Muscle layer of colon (tissue), 2 donors: Measurements from ENCODE around the gene PTGER3.
"Not testable (repeated sequence)": the region's sequence is repeated elsewhere in the genome, so short reads cannot be mapped to it uniquely, and the experiment has no call there.

Source experiments
- H3K27ac ChIP-seq: one replicate; pipeline ENCODE4 v1.7.0; 2013; ENCODE audit warnings: low read depth, mild to moderate bottlenecking, low read length, moderate library complexity
- H3K27me3 ChIP-seq, 2 donors: one replicate each; pipeline ENCODE4 v1.7.0; 2013; ENCODE audit warnings: low read length in 2 of 2, mild to moderate bottlenecking in 2 of 2; ENCODE audit not compliant: insufficient read depth in 2 of 2, control insufficient read depth in 1 of 2
- H3K36me3 ChIP-seq: one replicate; pipeline ENCODE4 v1.7.0; 2013; ENCODE audit warnings: mild to moderate bottlenecking, low read length; ENCODE audit not compliant: insufficient read depth
- H3K4me1 ChIP-seq: one replicate; pipeline ENCODE4 v1.7.0; 2013; ENCODE audit warnings: mild to moderate bottlenecking, low read length; ENCODE audit not compliant: insufficient read depth
- H3K4me3 ChIP-seq, 2 donors: one replicate each; pipeline ENCODE4 v1.7.0; 2013; ENCODE audit warnings: low read length in 2 of 2, low read depth in 1 of 2, mild to moderate bottlenecking in 1 of 2, moderate library complexity in 1 of 2
- H3K9ac ChIP-seq: one replicate; pipeline ENCODE4 v1.7.0; 2013; ENCODE audit warnings: low read length
- H3K9me3 ChIP-seq: one replicate; pipeline ENCODE4 v1.7.0; 2013; ENCODE audit warnings: mild to moderate bottlenecking, low read length
- donor health status: abdominal sarcoma.
- donor health status: Adenocarcinoma of cecum.

Gene PTGER3

DNA sequence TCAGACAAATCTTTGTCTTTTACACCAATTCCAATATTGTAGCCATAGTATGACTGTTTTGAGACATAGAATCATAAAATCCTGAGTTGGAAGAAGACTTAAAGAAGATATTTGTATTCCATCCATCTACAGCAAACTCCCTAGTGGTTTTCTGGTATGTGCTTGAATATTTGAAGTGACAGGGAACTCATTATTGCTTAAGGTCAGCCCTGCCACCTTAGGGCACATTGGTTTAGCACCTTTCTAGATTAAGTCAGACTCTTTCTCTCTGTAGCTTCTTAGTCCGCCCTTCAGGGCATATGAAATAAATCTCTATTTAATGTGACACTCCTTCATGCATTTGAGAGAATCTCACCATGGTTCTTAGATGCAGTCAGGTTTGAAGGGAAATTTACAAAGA, 49.8 kb downstream of the PTGER3 start:
- Histone ChIP-seq H3K4me3 (no peak overlapping the region), H3K27ac (no peak overlapping the region), H3K36me3 (no peaks in the 10 kb centered on the region), H3K9ac (no peak overlapping the region), H3K4me1 (no peaks in the 10 kb centered on the region), H3K9me3 (no peaks in the 10 kb centered on the region), H3K27me3 (no peaks in the 10 kb centered on the region)

GRCh38 chr1:70994753-70995268, 52.8 kb downstream of the PTGER3 start:
- no peak overlapping the region for H3K27ac ChIP-seq
- no peak overlapping the region for H3K4me3 ChIP-seq
- H3K4me1 ChIP-seq, result no peaks in the 10 kb centered on the region
- no peaks in the 10 kb centered on the region for H3K36me3 ChIP-seq
- H3K9me3 ChIP-seq, result no peaks in the 10 kb centered on the region
- no peak overlapping the region for H3K9ac ChIP-seq
- no peaks in the 10 kb centered on the region for H3K27me3 ChIP-seq

DNA sequence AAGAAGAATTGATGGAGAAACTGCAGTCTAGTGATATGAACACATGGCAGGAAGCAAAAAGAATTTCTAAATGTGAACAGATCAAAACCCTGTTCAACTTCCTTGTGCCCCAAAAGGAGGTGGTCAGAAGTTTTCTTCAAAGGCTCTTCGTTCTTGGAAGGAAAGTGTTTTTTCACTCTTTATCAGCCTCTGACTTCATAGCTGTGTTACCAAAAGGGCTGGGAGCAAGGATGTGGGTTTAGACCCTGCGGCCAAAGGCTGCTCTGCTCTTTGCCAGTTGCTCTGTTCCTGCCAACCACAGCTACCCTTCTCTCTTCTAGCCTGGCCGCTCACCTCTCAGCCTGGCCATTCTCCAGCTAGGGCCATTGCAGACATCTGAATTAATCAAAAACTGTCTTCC, 53.8 kb downstream of the PTGER3 start:
- no peak overlapping the region for H3K9ac ChIP-seq
- no peak overlapping the region for H3K27ac ChIP-seq
- no peaks in the 10 kb centered on the region for H3K27me3 ChIP-seq
- no peak overlapping the region for H3K4me3 ChIP-seq
- H3K36me3 ChIP-seq, result no peaks in the 10 kb centered on the region
- no peaks in the 10 kb centered on the region for H3K9me3 ChIP-seq
- H3K4me1 ChIP-seq, result no peaks in the 10 kb centered on the region

DNA sequence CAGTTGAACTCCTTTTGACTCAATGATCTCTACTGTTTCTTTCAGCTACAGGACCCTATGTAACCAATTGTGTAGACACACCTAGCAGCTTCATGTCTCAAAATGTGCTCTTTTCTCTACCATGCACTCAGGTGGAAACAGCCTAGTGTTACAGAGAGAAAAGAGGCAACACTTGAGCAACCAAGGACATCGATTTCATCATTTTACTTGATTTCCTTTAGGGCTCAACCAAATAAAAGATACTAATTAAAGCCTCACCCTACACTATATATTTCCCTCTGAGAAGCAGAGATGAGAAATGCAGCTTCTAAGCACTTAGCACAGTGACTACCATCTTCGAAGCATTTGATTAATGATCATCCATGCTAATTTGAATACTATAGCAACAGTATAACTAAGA, 55.1 kb downstream of the PTGER3 start:
- Histone ChIP-seq H3K9me3 (no peaks in the 10 kb centered on the region), H3K27me3 (no peaks in the 10 kb centered on the region), H3K27ac (no peak overlapping the region), H3K9ac (no peak overlapping the region), H3K36me3 (no peaks in the 10 kb centered on the region), H3K4me3 (no peak overlapping the region), H3K4me1 (no peaks in the 10 kb centered on the region)

DNA sequence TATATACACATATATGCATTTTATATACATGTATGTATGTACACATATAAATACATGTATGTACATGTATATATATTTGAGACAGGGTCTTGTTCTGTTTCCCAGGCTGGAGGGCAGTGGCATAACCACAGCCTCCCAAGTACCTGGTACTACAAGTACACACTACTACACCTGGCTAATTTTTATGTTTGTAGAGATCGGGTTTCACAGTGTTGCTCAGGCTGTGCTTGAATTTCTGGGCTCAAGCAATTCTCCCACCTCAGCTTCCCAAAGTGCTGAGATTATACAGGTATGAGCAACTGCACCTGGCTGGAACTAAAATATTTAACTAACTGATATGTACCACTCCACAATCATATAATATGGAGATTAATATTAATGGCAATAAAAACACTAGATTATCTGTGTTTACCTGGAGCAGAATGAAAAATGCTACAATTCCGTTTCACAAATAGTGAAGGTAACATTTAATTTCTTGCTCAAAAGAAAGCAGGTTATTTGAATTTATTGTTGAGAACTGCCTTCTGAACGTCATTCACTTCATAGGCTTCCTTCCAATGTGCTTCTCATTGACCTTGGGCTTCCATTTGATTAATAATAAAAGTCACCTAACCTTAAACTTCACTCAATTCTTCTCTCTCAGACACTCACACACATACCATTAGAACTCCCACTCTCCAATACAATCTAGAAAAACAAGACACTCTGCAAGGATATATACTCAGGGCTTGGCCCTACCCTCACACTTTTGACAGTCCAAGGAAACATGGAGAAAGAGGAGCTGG, 57.0 kb downstream of the PTGER3 start:
- H3K27me3 ChIP-seq, result no peaks in the 10 kb centered on the region
- no peak overlapping the region for H3K4me3 ChIP-seq
- H3K4me1 ChIP-seq, result no peaks in the 10 kb centered on the region
- H3K9me3 ChIP-seq, result no peaks in the 10 kb centered on the region
- H3K36me3 ChIP-seq, result no peaks in the 10 kb centered on the region
- H3K27ac ChIP-seq, result no peak overlapping the region
- no peak overlapping the region for H3K9ac ChIP-seq

- no peaks in the 10 kb centered on the region for H3K4me1 ChIP-seq
- H3K27ac ChIP-seq, result no peak overlapping the region
- no peaks in the 10 kb centered on the region for H3K9me3 ChIP-seq
- no peak overlapping the region for H3K9ac ChIP-seq
- H3K36me3 ChIP-seq, result no peaks in the 10 kb centered on the region
- no peaks in the 10 kb centered on the region for H3K27me3 ChIP-seq
- H3K4me3 ChIP-seq, result no peak overlapping the region
These were observed 60.1 kb downstream of the PTGER3 start for GRCh38 chr1:70987497-70987896.

- H3K9me3 ChIP-seq, H3K36me3 ChIP-seq, H3K4me1 ChIP-seq, H3K27ac ChIP-seq, H3K4me3 ChIP-seq, H3K27me3 ChIP-seq, H3K9ac ChIP-seq: not testable (repeated sequence)
These were observed 61.8 kb downstream of the PTGER3 start for GRCh38 chr1:70985776-70986225.

DNA sequence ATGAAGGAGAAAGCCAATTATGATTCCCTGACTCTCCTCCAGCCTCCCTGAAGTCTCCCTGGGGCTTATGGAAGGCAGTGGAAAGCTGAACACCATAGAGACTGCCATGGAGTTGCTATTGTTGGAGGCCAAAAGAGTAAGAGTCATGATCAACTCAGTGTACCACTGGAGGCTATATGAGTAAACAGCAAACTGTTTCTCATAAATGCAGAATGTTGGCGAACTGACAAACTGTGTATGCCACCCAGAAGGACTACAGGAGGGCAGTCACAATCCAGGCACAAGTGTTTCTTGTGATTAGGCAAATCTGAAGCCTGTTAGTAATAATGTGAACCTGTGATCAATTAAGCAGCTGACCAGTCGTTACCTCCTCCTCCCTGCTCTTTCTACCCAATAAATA, 62.3 kb downstream of the PTGER3 start:
- H3K9ac ChIP-seq, H3K4me3 ChIP-seq, H3K27me3 ChIP-seq, H3K9me3 ChIP-seq, H3K4me1 ChIP-seq, H3K27ac ChIP-seq, H3K36me3 ChIP-seq: not testable (repeated sequence)

DNA sequence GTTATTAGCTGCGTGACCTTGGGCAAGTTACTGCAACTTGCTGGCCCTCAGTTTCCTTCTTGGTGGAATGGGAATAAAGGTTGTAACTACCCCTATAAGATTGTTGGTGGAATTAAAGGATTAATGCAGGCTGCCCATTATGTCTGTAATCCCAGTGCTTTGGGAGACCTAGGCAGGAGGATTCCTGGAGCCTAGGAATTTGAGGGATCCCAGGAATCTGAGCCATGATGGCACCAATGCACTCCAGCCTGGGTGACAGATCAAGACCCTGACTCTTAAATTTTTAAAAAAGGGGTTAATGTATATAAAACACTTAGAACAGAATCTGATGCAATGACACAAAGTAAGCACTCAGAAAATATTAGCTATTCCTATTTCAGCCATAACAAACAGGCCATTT, 67.3 kb downstream of the PTGER3 start:
- Histone ChIP-seq H3K4me1 (peaks cover 4% of the 10 kb centered on the region), H3K27me3 (no peaks in the 10 kb centered on the region), H3K36me3 (no peaks in the 10 kb centered on the region), H3K4me3 (no peak overlapping the region), H3K27ac (no peak overlapping the region), H3K9me3 (no peaks in the 10 kb centered on the region), H3K9ac (no peak overlapping the region)

DNA sequence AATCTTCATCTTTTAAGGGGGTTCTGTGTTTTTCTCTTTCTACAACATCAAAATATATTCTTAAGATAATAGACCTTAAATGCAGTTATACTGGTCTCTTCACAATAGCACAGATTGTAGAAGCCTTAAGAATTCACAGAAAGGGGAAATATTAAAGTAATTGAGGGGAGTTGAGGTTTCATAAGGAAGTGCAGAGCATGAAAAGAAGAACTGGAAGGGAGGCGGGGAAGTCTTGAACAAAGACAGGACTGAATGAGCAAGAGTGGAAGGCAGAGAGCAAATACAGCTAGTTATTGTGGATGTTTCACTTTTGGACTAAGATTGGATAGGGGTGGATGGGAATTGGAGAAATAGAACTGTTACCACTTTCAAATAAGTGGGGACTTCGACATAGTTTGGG, 67.7 kb downstream of the PTGER3 start:
- H3K4me3 ChIP-seq, result no peak overlapping the region
- H3K27ac ChIP-seq, result no peak overlapping the region
- H3K9me3 ChIP-seq, result no peaks in the 10 kb centered on the region
- peaks cover 4% of the 10 kb centered on the region for H3K4me1 ChIP-seq
- H3K27me3 ChIP-seq, result no peaks in the 10 kb centered on the region
- H3K9ac ChIP-seq, result no peak overlapping the region
- H3K36me3 ChIP-seq, result no peaks in the 10 kb centered on the region

DNA sequence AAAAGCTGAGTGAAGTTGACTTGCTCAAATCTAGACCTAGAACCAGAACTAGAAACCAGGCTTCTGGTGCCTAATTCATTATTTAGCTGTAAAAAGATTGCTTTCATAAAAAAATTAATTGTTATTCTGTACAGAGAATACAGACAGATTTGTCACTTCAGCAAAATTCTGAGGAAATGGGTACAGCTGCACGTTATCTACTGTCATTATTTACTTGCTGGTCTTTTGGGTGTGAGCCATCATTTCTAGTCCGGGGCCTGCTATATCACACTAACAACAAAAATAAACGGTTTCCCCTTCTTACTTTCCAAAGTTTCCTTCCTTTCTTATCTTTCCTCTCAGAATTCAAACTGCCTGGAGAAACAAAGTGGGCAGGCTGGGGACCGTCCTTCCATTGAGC, 68.3 kb downstream of the PTGER3 start:
- Histone ChIP-seq H3K27me3 (no peaks in the 10 kb centered on the region), H3K36me3 (no peaks in the 10 kb centered on the region), H3K9ac (no peak overlapping the region), H3K27ac (no peak overlapping the region), H3K4me1 (peaks cover 4% of the 10 kb centered on the region), H3K9me3 (no peaks in the 10 kb centered on the region), H3K4me3 (no peak overlapping the region)

DNA sequence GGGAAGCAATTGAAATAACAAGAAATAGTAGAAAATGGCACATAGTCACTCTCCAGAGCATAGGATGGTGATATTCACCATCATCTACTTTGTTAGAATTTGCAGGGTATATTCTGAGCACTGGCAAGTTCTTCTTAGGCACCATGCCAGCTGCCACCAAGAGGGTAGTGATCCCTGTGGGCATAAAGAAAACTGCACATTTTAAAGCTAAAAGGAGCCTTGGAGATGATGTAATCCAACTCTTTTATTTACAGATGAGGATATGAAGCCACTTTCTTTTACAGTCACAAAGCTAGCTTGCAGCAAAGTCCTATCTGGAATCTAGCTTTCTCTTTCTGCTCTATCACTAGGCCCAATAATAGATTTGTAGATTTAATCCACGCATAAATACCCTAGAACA, 69.0 kb downstream of the PTGER3 start:
- no peak overlapping the region for H3K9ac ChIP-seq
- peaks cover 4% of the 10 kb centered on the region for H3K4me1 ChIP-seq
- H3K4me3 ChIP-seq, result no peak overlapping the region
- H3K27ac ChIP-seq, result no peak overlapping the region
- no peaks in the 10 kb centered on the region for H3K9me3 ChIP-seq
- H3K36me3 ChIP-seq, result no peaks in the 10 kb centered on the region
- no peaks in the 10 kb centered on the region for H3K27me3 ChIP-seq
